Tibial nerve (tissue), 3 donors: ENCODE measurements around the gene ABCA6.

Experiments
- CTCF ChIP-seq, 5 experiments: fragments of 200-600 bp in 3 of 5; fragments of 450-650 bp in 2 of 5; sonication (generic) in 3 of 5; IDR thresholded peaks; one replicate each; pipeline ENCODE4 v1.5.1; 2016 to 2019; ENCODE audit warnings: antibody characterized with exemption in 5 of 5, mild to moderate bottlenecking in 3 of 5, moderate library complexity in 2 of 5
- POLR2A ChIP-seq, 2 donors: fragments of 450-650 bp; IDR thresholded peaks; one replicate each; pipeline ENCODE4 v1.6.1; 2017; ENCODE audit warnings: antibody characterized with exemption in 2 of 2, mild to moderate bottlenecking in 2 of 2, moderate library complexity in 2 of 2

GRCh38 chr17:69166957-69167356 is 25.3 kb upstream of the ABCA6 start:
- TF ChIP-seq CTCF (IDR thresholded peaks at IDR 0.05) (no peak), POLR2A (IDR thresholded peaks at IDR 0.05) (no peak)
